ENCODE measurements around the gene LRRC72.
"Not testable (repeated sequence)": the region's sequence is repeated elsewhere in the genome, so short reads cannot be mapped to it uniquely, and the experiment has no call there.

LRRC72 gene

DNA sequence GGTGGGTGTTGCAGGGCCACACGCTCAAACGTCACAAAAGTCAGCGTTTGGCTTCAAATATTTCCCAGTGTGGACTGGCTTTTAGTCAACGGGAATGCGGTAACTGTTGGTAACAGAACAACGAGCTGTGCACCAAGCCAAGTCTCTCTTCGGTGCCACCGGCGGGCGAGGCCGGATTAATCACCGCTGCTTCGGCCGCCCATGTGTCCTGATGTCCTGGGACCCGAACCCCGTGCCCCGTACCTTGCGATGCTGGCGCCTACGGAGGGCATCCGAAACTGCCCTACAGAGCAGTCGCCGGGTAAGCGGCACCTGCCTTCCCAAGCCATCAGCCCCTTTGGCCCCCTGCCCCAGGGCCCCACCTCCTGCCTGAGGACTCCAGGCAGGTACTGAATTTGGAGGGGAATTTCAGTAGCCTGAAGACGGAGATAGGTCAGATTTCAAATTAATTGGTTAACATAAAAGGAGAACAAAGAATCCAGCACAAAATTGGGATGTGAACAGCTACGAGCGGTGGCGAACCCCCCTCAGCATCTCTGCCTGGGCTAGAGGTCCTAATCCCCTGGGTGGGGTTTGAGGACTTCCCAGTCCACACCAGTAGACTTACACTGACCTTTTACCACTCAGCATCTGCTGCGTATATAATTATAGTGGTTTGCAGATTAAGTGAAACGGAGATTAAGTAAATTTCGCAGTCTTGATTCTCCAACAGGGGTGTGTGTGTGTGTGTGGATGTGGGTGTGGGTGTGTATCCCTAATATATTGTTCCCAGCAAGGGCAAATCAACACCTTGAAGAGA, at the start of gene LRRC72:
TSS of gene LRRC72 (plus strand) at position 84 of the 799 bp plus-strand sequence. CDS start at position 212, 128 bp downstream.
- DNase-seq = no peak

DNA sequence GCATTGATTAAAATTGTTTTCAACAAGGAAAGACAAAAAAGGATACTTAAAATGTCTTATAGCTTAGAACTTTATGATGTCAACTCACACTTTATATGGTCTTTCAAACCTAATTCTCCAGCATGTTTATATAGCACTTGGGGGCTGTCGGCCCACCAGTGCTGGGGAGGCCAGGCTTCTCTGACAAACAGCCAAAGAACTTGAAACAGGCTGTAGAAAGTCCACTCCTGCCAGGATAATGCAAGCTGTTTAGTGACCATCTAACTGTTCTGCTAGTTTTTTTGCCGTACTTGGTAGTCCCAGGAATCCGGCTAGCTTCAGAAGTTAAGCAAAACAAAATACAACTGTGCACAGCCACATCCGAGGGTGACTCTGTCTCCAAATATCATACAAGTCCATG, 47.5 kb upstream of the LRRC72 start:
- DNase-seq = no peak

DNA sequence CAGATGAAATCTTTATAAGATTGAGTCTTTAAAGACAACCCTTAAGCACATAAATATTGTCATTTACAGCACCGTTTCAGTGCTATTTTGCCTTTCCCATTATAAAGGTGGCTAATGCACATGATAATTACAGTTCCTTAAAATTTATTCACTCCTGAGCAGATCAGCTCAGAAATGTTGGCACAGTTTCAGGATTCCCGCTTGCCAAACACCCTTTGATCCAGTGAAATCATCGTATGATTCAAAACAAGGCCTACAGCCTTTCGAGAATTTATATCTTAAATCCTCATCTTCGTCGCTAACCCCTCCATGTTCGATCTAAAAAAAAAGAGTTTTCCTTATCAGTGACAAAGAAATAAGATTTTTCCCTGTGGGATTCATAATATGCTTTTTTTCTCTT, 47.0 kb upstream of the LRRC72 start:
- DNase-seq = no peak

DNA sequence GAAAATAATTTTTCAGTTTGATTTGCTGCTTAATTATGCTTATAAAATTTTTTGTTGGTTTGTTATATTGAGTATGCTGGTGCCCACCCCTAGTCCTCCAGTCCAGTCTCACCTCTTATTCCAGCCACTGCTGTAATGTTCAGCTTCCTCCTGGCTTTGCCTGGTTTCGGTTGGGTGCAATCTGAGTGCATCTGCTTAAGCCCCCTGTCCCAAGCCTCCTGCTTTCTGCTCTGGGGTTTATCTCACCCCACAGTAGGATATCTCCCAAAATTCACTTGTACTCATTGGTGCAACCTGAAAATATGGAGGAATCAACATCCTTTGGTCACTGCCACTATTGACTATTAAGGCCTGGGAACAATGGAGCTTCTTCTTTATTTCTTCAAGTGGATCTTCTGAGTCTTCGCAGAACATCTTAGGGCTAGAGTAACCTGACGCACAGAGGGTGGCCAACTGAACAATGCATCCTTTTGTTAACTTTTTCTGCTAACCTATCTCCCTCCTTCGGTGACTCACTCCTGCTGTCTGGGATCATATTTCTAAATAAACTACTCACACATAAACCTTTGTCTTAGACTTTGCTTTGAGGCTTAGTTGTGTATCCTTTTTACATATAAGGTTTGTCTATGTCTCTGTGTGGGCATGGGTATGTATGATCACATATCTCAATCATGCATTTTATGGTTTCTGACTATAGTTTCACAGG, 42.0 kb upstream of the LRRC72 start:
- DNase-seq = peak; percentile 58

DNA sequence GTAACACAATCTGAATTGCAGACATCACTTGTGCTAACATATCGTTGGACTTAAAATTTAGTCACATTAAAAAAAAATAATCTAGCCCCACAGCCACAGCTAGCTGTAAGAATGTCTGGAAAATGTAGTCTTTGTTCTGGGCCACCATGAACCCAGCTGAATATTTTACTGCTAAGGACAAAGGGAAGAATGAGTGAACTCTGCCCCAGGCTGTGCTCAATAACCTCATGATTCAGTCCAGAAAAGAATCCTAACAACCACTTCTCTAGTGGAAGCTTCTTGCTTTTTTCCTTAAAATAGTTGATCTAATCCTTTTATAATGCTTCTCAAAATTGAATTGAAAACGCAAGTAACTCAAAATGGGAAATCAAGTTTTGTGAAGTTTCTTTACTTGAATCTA, 35.5 kb upstream of the LRRC72 start:
- no peak for DNase-seq

DNA sequence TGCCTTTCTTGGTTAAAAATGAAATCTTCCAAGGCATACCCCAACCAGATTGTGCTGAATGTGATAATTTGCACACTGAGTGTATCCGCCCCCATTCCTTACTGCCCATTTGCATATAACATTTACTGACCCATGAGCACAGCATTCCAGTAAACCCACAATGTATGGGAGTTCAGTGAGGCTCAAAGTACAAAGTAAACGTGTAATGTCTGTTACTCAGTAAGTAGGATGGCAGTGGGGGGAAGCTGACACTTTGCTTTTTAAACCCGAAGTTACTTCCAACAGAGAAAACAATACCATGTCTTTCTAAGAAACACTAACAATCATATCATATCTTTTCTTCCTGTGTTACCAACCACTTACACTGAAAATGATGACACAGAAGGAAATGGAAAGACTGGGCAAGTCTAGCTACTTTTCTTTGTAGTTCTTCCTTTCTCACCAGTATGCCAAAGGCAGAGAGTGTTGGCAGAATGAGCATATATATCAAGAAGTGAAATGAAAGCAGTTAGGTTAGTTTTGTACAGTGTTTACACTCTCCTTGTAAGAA, 34.0 kb upstream of the LRRC72 start:
- no peak for DNase-seq

DNA sequence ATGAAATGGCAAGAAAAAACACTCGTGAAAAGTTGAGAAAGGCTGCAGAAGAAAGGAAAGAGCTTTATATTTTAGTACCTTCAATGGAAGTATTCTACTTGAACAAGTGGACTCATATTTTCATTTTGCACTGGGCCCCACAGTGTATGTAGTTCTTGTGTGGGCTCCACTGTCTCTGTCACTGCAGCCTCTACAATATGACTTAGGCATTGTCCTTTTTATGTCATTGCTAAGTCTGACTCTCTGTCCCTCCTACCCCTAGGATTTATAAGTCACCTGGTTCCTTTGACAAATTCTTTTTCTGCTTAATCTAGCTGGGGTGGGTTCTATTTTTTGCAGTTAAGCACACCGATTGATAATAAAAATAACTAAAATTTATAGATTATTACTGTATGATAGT, 33.4 kb upstream of the LRRC72 start:
- DNase-seq = no peak

DNA sequence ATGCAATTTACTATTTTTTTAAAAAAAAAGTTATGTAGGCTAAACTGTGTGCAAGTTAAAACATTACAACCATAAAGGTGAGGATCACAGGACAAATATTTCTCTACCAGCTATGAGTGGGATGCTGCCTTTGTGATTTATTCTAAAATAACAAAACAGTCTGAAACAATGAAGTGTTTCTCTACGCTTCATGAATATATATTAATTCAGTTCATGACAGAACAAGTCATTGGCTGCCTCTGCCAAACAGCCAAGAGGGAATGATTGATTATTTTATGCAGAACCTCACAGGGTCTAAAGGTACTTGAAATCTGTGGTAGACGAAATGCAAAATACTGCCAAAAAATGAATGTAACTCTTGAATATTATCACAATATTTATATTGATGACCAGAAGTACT, 32.1 kb upstream of the LRRC72 start:
- DNase-seq = no peak

DNA sequence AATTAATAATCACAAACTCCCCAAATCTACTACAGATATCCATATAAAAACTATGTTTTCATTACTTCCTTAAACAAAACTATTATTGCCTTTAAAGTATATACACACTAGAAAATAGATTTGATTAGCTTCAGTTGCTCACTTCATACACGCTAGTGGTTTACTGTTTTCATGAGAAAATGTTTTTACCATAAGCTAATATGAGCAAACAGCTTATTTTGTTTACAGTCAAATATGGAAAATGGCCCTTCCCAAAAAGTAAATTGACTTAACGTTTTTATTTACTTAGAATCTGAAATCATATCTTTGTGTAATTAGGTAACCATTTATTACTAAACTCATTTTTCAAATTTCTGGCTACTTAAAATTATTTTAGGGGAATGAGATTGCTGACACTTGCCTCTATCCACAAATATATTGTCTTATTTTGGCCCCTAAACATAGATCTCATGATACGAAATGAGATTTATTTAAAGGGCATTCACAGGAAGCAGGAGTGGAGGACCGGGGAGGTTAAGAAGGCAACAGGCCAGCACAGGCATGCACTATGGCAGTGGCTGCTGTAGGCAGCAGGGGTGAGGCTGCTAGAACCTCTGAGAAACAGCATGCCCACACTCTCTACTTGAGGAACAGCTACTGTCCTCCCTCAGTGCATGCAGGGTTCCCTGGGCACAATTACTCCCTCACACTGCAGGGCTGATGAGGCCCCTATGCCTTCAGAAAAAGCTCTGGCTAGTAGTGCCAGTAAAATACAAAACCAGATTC, 31.5 kb upstream of the LRRC72 start:
- DNase-seq = no peak

DNA sequence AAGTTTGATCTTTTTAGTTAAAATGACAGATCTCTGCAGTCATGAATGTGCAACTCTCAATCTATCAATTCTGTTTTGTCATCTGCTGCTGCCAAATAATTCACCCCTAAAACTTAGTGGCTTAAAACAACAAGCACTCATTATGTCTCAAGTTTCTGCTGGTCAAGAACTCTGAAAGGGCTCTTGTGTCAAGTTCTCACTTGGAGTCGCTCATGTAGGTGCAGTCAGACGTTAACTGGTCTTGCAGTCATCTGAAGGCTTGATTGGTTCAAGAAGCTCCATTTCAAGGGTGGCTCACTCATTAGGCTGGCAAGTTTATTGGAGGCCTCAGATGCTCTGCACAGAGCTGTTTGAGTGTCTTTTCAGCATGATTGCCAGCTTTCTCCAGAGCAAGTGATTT, 28.5 kb upstream of the LRRC72 start:
- DNase-seq = no peak

DNA sequence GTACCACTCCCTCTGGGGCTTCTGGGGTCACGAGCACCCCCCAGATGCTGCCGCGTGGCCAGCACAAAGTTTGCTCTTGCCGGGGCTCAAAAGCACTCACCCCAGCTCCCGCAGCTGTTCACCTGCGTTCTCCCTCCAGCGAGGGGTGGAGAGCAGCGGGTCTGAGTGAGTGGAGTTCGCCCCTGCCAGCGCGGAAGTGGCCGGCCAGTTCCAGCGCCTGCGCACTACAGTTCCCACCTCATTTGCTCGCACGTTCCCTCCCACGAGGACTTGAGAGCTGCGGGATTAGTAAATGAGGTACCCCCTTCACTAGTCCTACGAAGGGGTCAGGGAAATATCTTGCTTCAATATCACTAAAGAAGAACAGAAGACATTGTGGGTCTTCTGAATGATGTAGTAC, 24.3 kb upstream of the LRRC72 start:
- no peak for DNase-seq

DNA sequence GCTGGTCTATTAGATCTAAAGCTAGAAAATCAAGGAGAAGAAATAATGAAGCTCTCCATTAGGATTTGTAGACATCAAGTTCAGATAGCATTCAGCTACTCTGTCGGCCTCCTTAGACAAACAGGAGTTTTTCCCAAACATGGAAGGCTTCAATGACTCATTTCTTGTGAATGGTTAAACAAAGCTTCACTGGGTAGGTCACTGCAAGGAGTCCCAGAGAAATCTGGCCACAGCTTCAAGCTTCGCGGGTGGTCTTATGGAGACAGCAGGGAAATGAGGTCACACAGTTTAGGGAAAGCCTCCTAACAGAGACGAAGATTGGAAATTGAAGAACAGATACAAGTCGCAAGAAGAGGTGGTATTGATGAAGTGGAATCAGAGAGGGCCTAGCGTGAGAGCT, 22.6 kb upstream of the LRRC72 start:
- DNase-seq = no peak

DNA sequence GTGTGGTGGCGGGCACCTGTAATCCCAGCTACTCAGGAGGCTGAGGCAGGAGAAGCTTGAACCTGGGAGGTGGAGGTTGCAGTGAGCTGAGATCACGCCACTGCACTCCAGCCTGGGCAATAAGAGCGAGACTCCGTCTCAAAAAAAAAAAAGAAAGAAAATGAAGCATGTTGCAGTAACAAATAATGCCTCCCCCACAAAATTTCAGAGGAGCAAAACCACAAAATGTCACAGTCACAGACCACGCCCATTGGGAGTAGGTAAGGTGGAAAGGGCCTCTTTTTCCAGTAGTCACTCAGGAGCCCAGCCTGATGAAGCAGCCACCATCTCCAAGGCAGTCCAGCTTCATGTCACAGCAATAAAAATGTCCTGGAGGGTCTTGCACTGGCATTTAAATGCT, 20.2 kb upstream of the LRRC72 start:
- not testable (repeated sequence) for DNase-seq

DNA sequence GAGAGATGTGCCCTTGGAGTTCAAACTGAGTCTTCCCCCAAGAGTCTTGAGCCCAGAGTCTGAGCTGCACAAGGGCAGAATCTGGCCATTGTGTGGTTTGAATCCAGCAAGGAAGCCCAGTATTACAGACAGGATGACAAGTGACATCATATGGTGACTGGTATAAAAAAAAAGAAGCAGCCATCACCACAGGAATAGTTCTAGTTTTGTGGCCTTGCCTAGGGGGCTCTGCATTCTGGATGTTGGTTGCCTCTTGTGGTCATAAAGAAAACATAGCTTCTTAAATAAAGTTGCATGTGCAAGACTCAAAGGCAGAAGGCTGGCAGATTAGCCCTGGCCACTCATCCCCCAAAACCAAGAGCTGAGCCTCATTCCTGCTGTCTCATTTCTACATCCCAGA, 16.8 kb upstream of the LRRC72 start:
- no peak for DNase-seq

DNA sequence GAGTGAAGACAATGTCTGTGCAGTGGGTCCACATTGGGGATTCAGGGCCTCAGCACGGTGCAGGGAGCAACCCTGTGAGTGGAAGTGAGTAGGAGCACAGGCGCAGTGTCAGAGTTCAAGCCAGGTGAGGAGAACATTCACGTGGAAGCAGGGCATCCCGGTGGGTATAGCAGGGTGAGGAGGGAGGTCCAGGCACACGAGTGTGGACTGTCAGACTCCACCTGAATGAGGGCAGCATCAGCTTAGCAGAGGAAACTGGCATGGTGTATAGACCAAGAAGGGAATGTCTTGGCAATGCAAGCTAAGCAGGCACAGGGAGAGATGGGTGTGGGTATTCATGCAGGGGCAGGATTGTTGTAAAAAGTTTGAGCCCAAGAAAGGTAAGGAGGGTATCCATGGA, 15.3 kb upstream of the LRRC72 start:
- DNase-seq = no peak

DNA sequence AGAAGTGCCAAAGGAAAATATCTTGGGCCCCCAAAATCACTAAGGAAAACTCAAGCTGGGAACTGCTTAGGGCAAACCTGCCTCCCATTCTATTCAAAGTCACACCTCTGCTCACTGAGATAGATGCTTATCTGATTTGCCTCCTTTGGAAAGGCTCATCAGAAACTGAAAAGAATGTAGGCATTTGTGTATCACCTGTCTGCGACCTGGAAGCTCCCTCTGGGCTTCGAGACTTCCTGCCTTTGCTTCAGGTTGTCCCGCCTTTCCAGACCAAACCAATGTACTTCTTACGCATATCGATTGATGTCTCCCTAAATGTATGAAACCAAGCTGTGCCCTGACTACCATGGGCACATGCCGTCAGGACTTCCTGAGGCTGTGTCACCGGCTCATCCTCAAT, 14.5 kb upstream of the LRRC72 start:
- DNase-seq = no peak

DNA sequence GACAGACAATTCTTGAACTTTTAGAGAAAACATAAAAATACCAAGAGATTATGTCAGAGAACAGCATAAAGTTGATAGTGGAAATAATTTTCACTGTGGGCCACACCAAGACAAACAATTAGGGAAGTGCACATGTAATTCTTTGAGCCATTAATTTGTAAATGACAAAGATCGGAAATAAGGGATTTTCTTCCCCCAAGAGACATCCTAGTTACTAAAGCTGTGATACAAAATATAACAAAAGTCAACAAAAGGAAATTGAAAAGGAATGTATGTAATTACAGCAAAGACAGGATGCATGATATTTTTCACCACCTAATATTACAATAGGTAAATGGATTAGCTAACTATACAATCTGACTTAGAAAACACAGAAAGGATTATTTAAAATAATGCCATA, 12.4 kb upstream of the LRRC72 start:
- DNase-seq = no peak

DNA sequence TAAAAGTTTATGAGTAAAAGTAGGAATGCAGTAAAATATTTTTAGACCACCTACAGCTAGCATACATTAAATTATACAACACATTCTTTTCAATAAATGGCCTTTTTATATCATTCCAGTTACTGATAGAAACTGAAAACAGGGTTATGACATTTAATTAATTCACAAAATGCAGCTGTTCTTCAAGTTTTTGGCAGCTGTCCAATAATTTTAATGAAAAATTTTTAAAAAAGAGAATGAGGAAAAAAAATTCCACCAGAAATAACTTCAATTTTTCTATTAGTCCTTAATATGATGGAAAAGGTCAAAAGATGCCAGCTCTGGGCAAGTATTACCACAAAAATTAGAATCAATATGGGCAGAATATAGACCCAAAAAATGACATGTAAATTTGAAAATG, 11.9 kb upstream of the LRRC72 start:
- no peak for DNase-seq

DNA sequence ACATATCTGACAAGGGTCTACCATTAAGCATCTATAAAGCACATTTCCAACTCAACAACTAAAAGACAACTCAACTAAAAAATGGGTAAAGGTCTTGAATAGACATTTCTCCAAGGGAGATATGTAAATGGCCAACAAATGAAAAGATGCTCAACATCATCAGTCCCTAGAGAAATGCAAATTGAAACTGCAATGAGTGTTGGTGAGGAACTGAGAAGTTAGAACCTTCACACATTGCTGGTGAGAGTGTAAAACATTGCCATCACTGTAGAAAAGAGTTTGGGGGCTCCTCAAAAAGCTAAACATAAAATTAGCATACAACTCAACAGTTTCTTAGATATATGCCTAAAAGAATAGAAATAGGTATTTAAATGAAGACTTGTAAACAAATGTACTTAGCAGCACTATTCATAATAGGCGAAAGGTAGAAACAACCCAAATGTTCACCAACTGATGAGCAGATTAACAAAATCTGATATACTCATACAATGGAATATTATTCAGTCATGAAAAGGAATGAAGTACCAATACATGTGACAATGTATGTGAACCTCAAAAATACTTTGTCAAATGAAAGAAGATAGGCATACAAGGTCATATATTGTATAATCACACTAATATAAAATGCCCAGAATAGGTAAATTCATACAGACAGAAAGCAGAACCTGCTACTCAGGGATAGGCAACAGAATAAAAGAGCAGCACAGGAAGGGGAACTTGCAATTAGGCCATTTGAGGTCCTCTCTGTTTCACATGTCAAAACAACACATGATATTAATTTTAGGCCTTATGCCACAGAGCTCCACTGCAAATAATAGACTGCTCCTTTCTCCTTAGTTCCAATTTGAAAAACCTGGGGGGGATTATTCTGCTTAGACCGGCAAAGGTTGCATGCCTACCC, 10.6 kb upstream of the LRRC72 start:
- no peak for DNase-seq

DNA sequence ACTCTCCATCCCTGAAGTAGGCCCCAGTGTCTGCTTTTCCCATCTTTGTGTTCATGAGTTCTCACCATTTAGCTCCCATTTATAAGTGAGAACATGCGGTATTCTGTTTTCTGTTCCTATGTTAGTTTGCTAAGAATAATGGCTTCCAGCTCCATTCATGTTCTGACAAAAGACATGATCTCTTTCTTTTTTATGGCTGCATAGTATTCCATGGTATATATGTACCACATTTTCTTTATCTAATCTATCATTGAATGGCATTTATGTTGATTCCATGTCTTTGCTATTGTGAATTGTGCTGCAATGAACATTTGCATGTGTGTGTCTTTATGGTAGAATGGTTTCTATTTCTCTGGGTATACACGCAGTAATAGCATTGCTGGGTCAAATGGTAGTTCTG, 6.6 kb upstream of the LRRC72 start:
- not testable (repeated sequence) for DNase-seq

DNA sequence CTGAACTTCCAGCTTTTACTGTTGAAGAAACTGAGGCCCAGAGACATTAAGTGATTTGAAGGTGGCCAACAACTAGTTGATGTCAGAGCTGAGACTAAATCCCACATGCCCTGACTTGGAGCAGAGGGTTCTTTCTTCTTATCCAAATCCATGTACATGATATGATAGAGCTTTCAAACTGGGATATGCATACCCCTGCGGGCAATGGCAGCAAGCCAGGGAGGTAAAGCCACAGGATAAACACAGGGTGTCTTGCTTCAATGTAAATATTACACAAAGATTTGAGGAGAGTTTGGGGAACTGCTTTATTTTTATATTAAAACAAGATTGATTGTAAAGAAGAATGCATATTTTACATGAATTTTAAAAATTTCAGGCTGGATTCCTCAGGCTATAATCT, 2.3 kb upstream of the LRRC72 start:
- peak; percentile 50 for DNase-seq

DNA sequence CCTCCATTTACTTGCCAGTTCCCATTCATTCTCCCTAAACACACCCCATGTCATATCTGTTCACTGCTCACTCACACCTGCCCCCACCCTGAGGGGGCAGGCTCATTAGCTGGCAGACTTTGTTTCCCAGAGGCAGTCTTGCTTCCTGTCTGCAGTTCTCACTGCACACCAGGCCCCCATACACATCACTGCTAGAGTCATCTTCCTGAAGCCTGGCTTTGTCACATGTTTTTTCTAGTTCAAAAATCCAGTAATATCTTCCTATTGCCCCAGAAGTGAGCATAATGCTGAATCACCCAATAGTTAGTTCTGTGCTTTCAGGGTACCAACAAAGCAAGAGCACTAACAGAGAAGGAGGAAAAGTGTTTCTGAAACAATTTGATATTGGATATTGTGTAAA, 1.9 kb downstream of the LRRC72 start:
- DNase-seq = peak; percentile 10

DNA sequence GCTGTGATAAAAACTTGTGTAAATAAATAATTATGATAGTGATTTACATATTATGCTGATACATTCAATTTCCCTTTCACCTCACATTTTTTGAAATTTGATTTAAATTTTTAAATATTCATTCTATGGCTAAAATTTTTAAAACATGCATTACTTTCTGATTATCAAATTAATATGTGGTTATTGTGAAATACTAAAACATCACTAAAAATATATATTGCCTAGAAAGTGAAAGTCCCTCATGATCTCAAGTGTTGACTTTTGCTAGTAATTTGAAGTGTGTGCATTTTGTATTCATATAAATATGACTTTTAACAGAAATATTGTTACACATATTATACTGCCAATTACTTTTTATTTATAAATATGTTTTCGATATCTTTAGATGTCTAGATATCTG, 3.1 kb downstream of the LRRC72 start:
- no peak for DNase-seq
